ENCODE results near the gene PFN1. TPM values are rescaled to one million over a fixed set of nuclear protein-coding genes. Genes with fewer than 3 reads are reported as not detected.

Gene PFN1
- total and polyA plus RNA-seq, 10 of the 15 experiments (the other 5 are each of a cell fraction or from before 2014, with no cell fraction given): 154 to 3,892 (median 1,918) TPM

DNA sequence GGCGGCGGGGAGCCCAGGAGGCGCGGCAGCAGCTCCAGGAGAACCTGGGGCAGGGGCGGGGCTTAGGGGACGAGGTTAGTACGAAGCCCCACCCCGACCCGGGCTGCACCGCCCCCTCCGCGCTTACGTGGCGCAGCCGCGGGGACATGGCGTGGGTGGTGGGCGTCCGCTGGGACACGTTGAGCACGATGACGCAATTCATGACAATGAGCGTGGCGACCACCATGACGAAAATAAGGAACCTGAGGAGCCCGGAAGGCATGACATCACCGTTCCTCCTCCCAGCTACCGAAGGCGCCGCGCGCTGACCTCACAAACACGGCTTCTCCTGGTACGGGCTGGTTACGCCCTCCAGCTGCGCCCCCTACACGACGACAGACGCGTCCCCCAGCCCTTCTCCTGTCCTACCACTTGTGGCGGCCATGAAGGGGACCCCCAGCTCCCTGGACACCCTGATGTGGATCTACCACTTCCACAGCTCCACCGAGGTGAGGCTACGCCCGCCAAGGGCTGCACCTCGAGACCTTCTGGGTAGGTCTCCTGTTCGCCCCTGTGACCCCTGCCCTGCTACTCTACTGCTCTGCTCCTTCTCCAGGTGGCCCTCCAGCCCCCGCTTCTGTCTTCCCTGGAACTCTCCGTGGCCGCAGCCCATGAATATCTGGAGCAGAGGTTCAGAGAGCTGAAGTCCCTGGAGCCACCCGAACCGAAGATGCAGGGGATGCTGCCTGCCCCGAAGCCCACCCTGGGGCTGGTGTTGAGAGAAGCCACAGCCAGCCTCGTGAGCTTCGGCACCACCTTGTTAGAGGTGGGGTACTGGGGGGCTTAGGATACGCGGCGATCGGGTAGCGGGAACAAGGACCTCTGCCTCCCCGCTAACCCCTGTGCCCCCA is 48.7 kb downstream of the PFN1 start, which contains the start of gene C17orf107 (continued):
- TF ChIP-seq KAT2A (conservative IDR thresholded peaks at IDR 0.05; ENCODE audit: control insufficient read depth, low read depth, low read length) (no peak), CREB1 (IDR thresholded peaks at IDR 0.05; ENCODE audit: low read depth) (peak; percentile 98), CBX5 (IDR thresholded peaks at IDR 0.05; ENCODE audit: low read depth) (no peak), CREM (IDR thresholded peaks at IDR 0.05; ENCODE audit: low read depth) (peak; percentile 94), SUPT20H (IDR thresholded peaks at IDR 0.05; ENCODE audit: borderline replicate concordance, control insufficient read depth, low read depth, low read length) (no peak), ATF7 (IDR thresholded peaks at IDR 0.05; ENCODE audit: low read depth) (peak; percentile 65), POLR2A (IDR thresholded peaks at IDR 0.05; ENCODE audit: low read depth, low read length) (no peak), HDAC2 (IDR thresholded peaks at IDR 0.05) (no peak)
- TF ChIP-seq, protein P1, sequence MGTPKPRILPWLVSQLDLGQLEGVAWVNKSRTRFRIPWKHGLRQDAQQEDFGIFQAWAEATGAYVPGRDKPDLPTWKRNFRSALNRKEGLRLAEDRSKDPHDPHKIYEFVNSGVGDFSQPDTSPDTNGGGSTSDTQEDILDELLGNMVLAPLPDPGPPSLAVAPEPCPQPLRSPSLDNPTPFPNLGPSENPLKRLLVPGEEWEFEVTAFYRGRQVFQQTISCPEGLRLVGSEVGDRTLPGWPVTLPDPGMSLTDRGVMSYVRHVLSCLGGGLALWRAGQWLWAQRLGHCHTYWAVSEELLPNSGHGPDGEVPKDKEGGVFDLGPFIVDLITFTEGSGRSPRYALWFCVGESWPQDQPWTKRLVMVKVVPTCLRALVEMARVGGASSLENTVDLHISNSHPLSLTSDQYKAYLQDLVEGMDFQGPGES (IDR thresholded peaks at IDR 0.05): no peak
- TF ChIP-seq, protein P2, sequence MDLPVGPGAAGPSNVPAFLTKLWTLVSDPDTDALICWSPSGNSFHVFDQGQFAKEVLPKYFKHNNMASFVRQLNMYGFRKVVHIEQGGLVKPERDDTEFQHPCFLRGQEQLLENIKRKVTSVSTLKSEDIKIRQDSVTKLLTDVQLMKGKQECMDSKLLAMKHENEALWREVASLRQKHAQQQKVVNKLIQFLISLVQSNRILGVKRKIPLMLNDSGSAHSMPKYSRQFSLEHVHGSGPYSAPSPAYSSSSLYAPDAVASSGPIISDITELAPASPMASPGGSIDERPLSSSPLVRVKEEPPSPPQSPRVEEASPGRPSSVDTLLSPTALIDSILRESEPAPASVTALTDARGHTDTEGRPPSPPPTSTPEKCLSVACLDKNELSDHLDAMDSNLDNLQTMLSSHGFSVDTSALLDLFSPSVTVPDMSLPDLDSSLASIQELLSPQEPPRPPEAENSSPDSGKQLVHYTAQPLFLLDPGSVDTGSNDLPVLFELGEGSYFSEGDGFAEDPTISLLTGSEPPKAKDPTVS (IDR thresholded peaks at IDR 0.05; ENCODE audit: low read depth, low read length): no peak

Data from GM12878 (cell line).